PFSK-1 (cell line): ENCODE measurements around the gene AATK.

Experiments
- FOXP2 ChIP-seq: optimal IDR thresholded peaks from 2 replicates; pipeline ENCODE3; 2011; ENCODE audit warnings: borderline replicate concordance, control low read depth, inconsistent platforms; ENCODE audit not compliant: insufficient read depth; ENCODE audit errors: extremely low read length, extremely low read depth
- POLR2AphosphoS5 ChIP-seq: IDR thresholded peaks from 2 replicates; pipeline ENCODE4 v1.6.1; 2012; ENCODE audit warnings: low read depth, mild to moderate bottlenecking, control low read depth, low read length, moderate library complexity
- REST ChIP-seq, 2 experiments: IDR thresholded peaks; 2 replicates each; pipeline versions ENCODE4 v1.6.1 to v1.8.0; 2011 to 2012; ENCODE audit warnings: low read depth in 2 of 2, low read length in 2 of 2, control low read depth in 1 of 2, inconsistent platforms in 1 of 2, mild to moderate bottlenecking in 1 of 2, moderate library complexity in 1 of 2; ENCODE audit not compliant: insufficient read depth in 1 of 2
- SIN3A ChIP-seq: IDR thresholded peaks from 2 replicates; pipeline ENCODE4 v1.6.1; 2012; ENCODE audit warnings: mild to moderate bottlenecking, low read length, moderate library complexity, borderline replicate concordance; ENCODE audit not compliant: insufficient read depth
- TAF1 ChIP-seq: IDR thresholded peaks from 2 replicates; pipeline ENCODE4 v1.6.1; 2012; ENCODE audit warnings: low read length, control low read depth, borderline replicate concordance; ENCODE audit not compliant: insufficient read depth

AATK gene

GRCh38 chr17:81099888-81100287, 66.1 kb downstream of the AATK start:
- TF ChIP-seq SIN3A (no peak), POLR2AphosphoS5 (no peak), REST (IDR thresholded peaks at IDR 0.05; ENCODE audit: insufficient read depth in 1 of 2, low read depth in 2 of 2, low read length in 2 of 2) (no peak), TAF1 (no peak), FOXP2 (no peak)

GRCh38 chr17:81097943-81098308, 68.1 kb downstream of the AATK start:
- TF ChIP-seq SIN3A (no peak), FOXP2 (no peak), POLR2AphosphoS5 (no peak), TAF1 (no peak), REST (IDR thresholded peaks at IDR 0.05; ENCODE audit: insufficient read depth in 1 of 2, low read depth in 2 of 2, low read length in 2 of 2) (no peak)

- TF ChIP-seq POLR2AphosphoS5 (0 out of 2 replicates have a peak, but pooled peaks have one; percentile 37), SIN3A (no peak)
These were observed 68.7 kb downstream of the AATK start for GRCh38 chr17:81097134-81097942.

- no peak for TF ChIP-seq REST (IDR thresholded peaks at IDR 0.05; ENCODE audit: insufficient read depth in 1 of 2, low read depth in 2 of 2, low read length in 2 of 2)
- TF ChIP-seq POLR2AphosphoS5 = no peak
- no peak for TF ChIP-seq TAF1
- TF ChIP-seq SIN3A = no peak
- TF ChIP-seq FOXP2 = no peak
These were observed 69.3 kb downstream of the AATK start for GRCh38 chr17:81096741-81097133.

GRCh38 chr17:81095383-81095762, 70.6 kb downstream of the AATK start:
- TF ChIP-seq REST (IDR thresholded peaks at IDR 0.05; ENCODE audit: insufficient read depth in 1 of 2, low read depth in 2 of 2, low read length in 2 of 2) (no peak), SIN3A (no peak), FOXP2 (no peak), TAF1 (no peak), POLR2AphosphoS5 (no peak)
